ENCODE data around the gene LILRA2. TPM values are rescaled to one million over a fixed set of nuclear protein-coding genes. Genes with fewer than 3 reads are reported as not detected.

LILRA2 gene
- polyA plus RNA-seq, 1 donor (not counting 4 experiments of a cell fraction or from before 2014, with no cell fraction given) = not detected

- no peak for FAIRE-seq
- H3K4me3 ChIP-seq (ENCODE audit: control insufficient read depth in 2 of 3, extremely low read depth in 1 of 3, insufficient read depth in 2 of 3, low read depth in 1 of 3, low read length in 3 of 3) = no peak overlapping the region
- peaks cover 7% of the 10 kb centered on the region for H3K9me3 ChIP-seq (ENCODE audit: control insufficient read depth, low read depth, low read length)
- H3K4me2 ChIP-seq (ENCODE audit: control insufficient read depth, extremely low read depth, insufficient read depth, low read depth, low read length) = no peak overlapping the region
- TF ChIP-seq EZH2 (IDR thresholded peaks at IDR 0.05; ENCODE audit: low read length) (no peak), CTCF (optimal IDR thresholded peaks at IDR 0.05 in 1 of 3, IDR thresholded peaks at IDR 0.05 in 1 of 3, conservative IDR thresholded peaks at IDR 0.05 in 1 of 3; ENCODE audit: extremely low read depth in 1 of 3, insufficient read depth in 2 of 3, low read length in 3 of 3) (no peak)
- dilution Hi-C loops (cut with MboI; ENCODE audit: extremely low pct_ligation_motif_present, low sequenced_read_pairs) = no loop called here
- no peak overlapping the region for H3K27ac ChIP-seq (ENCODE audit: control insufficient read depth, insufficient read depth, low read length)
- DNase-seq (ENCODE audit: low read depth, low spot score) = no peak
- no peaks in the 10 kb centered on the region for H3K79me2 ChIP-seq (ENCODE audit: control insufficient read depth, insufficient read depth, low read length)
- no peaks in the 10 kb centered on the region for H4K20me1 ChIP-seq (ENCODE audit: control insufficient read depth, extremely low read depth, insufficient read depth, low read length)
- H3K27me3 ChIP-seq (ENCODE audit: control insufficient read depth, extremely low read depth, insufficient read depth, low read length) = no peaks in the 10 kb centered on the region
- no peak overlapping the region for H2AFZ ChIP-seq (ENCODE audit: control insufficient read depth, low read length)
- no peaks in the 10 kb centered on the region for H3K36me3 ChIP-seq (ENCODE audit: control insufficient read depth in 2 of 2, extremely low read depth in 1 of 2, insufficient read depth in 2 of 2, low read length in 2 of 2)
- H3K9ac ChIP-seq (ENCODE audit: control insufficient read depth, extremely low read depth, insufficient read depth, low read length) = no peak overlapping the region
- no peaks in the 10 kb centered on the region for H3K9me1 ChIP-seq (ENCODE audit: control insufficient read depth, extremely low read depth, insufficient read depth, low read length)
- no peaks in the 10 kb centered on the region for H3K4me1 ChIP-seq (ENCODE audit: control insufficient read depth, extremely low read depth, insufficient read depth, low read length)
Measured at GRCh38 chr19:54554896-54555295, 18.7 kb upstream of the LILRA2 start.

- Histone ChIP-seq H4K20me1 (ENCODE audit: control insufficient read depth, extremely low read depth, insufficient read depth, low read length) (no peaks in the 10 kb centered on the region), H3K79me2 (ENCODE audit: control insufficient read depth, insufficient read depth, low read length) (no peaks in the 10 kb centered on the region), H3K4me1 (ENCODE audit: control insufficient read depth, extremely low read depth, insufficient read depth, low read length) (no peaks in the 10 kb centered on the region), H3K27me3 (ENCODE audit: control insufficient read depth, extremely low read depth, insufficient read depth, low read length) (no peaks in the 10 kb centered on the region), H3K36me3 (ENCODE audit: control insufficient read depth in 2 of 2, extremely low read depth in 1 of 2, insufficient read depth in 2 of 2, low read length in 2 of 2) (no peaks in the 10 kb centered on the region), H3K9me1 (ENCODE audit: control insufficient read depth, extremely low read depth, insufficient read depth, low read length) (no peaks in the 10 kb centered on the region), H3K27ac (ENCODE audit: control insufficient read depth, insufficient read depth, low read length) (no peak overlapping the region), H3K9me3 (ENCODE audit: control insufficient read depth, low read depth, low read length) (peaks cover 7% of the 10 kb centered on the region), H3K4me2 (ENCODE audit: control insufficient read depth, extremely low read depth, insufficient read depth, low read depth, low read length) (no peak overlapping the region), H3K9ac (ENCODE audit: control insufficient read depth, extremely low read depth, insufficient read depth, low read length) (no peak overlapping the region), H3K4me3 (ENCODE audit: control insufficient read depth in 2 of 3, extremely low read depth in 1 of 3, insufficient read depth in 2 of 3, low read depth in 1 of 3, low read length in 3 of 3) (no peak overlapping the region), H2AFZ (ENCODE audit: control insufficient read depth, low read length) (no peak overlapping the region)
- dilution Hi-C loops (cut with MboI; ENCODE audit: extremely low pct_ligation_motif_present, low sequenced_read_pairs) = no loop called here
- TF ChIP-seq EZH2 (IDR thresholded peaks at IDR 0.05; ENCODE audit: low read length) (no peak), CTCF (optimal IDR thresholded peaks at IDR 0.05 in 1 of 3, IDR thresholded peaks at IDR 0.05 in 1 of 3, conservative IDR thresholded peaks at IDR 0.05 in 1 of 3; ENCODE audit: extremely low read depth in 1 of 3, insufficient read depth in 2 of 3, low read length in 3 of 3) (no peak)
- FAIRE-seq (no peak), DNase-seq (ENCODE audit: low read depth, low spot score) (no peak)
Measured at GRCh38 chr19:54556194-54556593, 17.4 kb upstream of the LILRA2 start.
